Measurements from ENCODE around the gene TGM3.

TGM3 gene

GRCh38 chr20:2311329-2311728, 15.5 kb downstream of the TGM3 start:
- DNase-seq, result no peak

GRCh38 chr20:2312876-2313275, 17.1 kb downstream of the TGM3 start:
- no peak for DNase-seq

- DNase-seq, result no peak
These were observed 17.5 kb downstream of the TGM3 start for GRCh38 chr20:2313316-2313715.

GRCh38 chr20:2314759-2315439, 19.1 kb downstream of the TGM3 start:
- DNase-seq, result no peak

GRCh38 chr20:2315440-2315778, 19.6 kb downstream of the TGM3 start:
- no peak for DNase-seq

GRCh38 chr20:2316847-2317495, 21.2 kb downstream of the TGM3 start:
- DNase-seq, result no peak

- no peak for DNase-seq
These were observed 25.2 kb downstream of the TGM3 start for GRCh38 chr20:2320813-2321658.

GRCh38 chr20:2323051-2323450, 27.2 kb downstream of the TGM3 start:
- DNase-seq, result no peak

GRCh38 chr20:2326046-2326445, 30.2 kb downstream of the TGM3 start:
- no peak for DNase-seq

GRCh38 chr20:2327620-2328555, 32.1 kb downstream of the TGM3 start:
- DNase-seq, result no peak

- no peak for DNase-seq
These were observed 33.5 kb downstream of the TGM3 start for GRCh38 chr20:2329286-2329685.

GRCh38 chr20:2330090-2330695, 34.4 kb downstream of the TGM3 start:
- no peak for DNase-seq

GRCh38 chr20:2331106-2331505, 35.3 kb downstream of the TGM3 start:
- no peak for DNase-seq

GRCh38 chr20:2331901-2332565, 36.2 kb downstream of the TGM3 start:
- no peak for DNase-seq

GRCh38 chr20:2332711-2333110, 36.9 kb downstream of the TGM3 start:
- no peak for DNase-seq

GRCh38 chr20:2333821-2334220, 38.0 kb downstream of the TGM3 start:
- no peak for DNase-seq

GRCh38 chr20:2335096-2335870, 39.5 kb downstream of the TGM3 start:
- DNase-seq, result no peak

GRCh38 chr20:2336471-2336870, 40.7 kb downstream of the TGM3 start:
- no peak for DNase-seq

- no peak for DNase-seq
These were observed 41.3 kb downstream of the TGM3 start for GRCh38 chr20:2337142-2337541.

GRCh38 chr20:2338411-2339066, 42.7 kb downstream of the TGM3 start:
- DNase-seq, result no peak

- no peak for DNase-seq
These were observed 44.3 kb downstream of the TGM3 start for GRCh38 chr20:2340136-2340535.
